Renal pelvis (tissue), 4 donors: ENCODE results near the gene LLPH. TPM values are rescaled to one million over a fixed set of nuclear protein-coding genes. Genes with fewer than 3 reads are reported as not detected.

Experiments used
- DNase-seq: peaks from one replicate; pipeline ENCODE4 v3.0.0-alpha.2; 2013
- polyA plus RNA-seq, 3 donors: library from polyadenylated mRNA; unstranded; fragments of 120-200 nt; gene quantifications; one replicate each; pipeline ENCODE4 v1.2.1, GENCODE V29; 2013; ENCODE audit not compliant: insufficient read length in 3 of 3

The LLPH gene
- polyA plus RNA-seq, 3 donors, result 24.1 to 32.5 (median 29.5) TPM

GRCh38 chr12:66107451-66107915 lies 23.1 kb downstream of the LLPH start:
- peak; percentile 91 for DNase-seq

GRCh38 chr12:66103016-66103913 lies 27.3 kb downstream of the LLPH start:
- DNase-seq, result no peak

GRCh38 chr12:66092559-66093269 lies 37.8 kb downstream of the LLPH start:
- DNase-seq, result peak; percentile 71

GRCh38 chr12:66090157-66090556 lies 40.4 kb downstream of the LLPH start:
- no peak for DNase-seq

GRCh38 chr12:66087365-66087943 lies 43.1 kb downstream of the LLPH start:
- peak; percentile 77 for DNase-seq

GRCh38 chr12:66085998-66086397 lies 44.6 kb downstream of the LLPH start:
- DNase-seq, result peak; percentile 26

GRCh38 chr12:66085213-66085612 lies 45.3 kb downstream of the LLPH start:
- no peak for DNase-seq

GRCh38 chr12:66083766-66084165 lies 46.8 kb downstream of the LLPH start:
- no peak for DNase-seq

GRCh38 chr12:66082744-66083143 lies 47.8 kb downstream of the LLPH start:
- DNase-seq, result no peak

- no peak for DNase-seq
Measured at GRCh38 chr12:66080791-66081190, 49.8 kb downstream of the LLPH start.

- DNase-seq, result no peak
Measured at GRCh38 chr12:66077542-66077941, 53.0 kb downstream of the LLPH start.

GRCh38 chr12:66074561-66074960 lies 56.0 kb downstream of the LLPH start:
- DNase-seq, result no peak

- DNase-seq, result no peak
Measured at GRCh38 chr12:66072566-66072965, 58.0 kb downstream of the LLPH start.

GRCh38 chr12:66072135-66072534 lies 58.4 kb downstream of the LLPH start:
- DNase-seq, result no peak

GRCh38 chr12:66071549-66071948 lies 59.0 kb downstream of the LLPH start:
- no peak for DNase-seq

- DNase-seq, result no peak
Measured at GRCh38 chr12:66070378-66071120, 60.0 kb downstream of the LLPH start.

GRCh38 chr12:66066929-66067523 lies 63.5 kb downstream of the LLPH start:
- no peak for DNase-seq
